GM19023 (cell line): ENCODE measurements around the gene VAV3.

ENCODE experiments used
- ATAC-seq: cut with Tn5 transposase; IDR thresholded peaks from one replicate; pipeline ENCODE4 v1.9.1; 2021; ENCODE audit warnings: mild to moderate bottlenecking, moderate library complexity; ENCODE audit not compliant: unreplicated experiment

VAV3 gene

GRCh38 chr1:107803579-107803978 lies 161.4 kb downstream of the VAV3 start:
- no peak for ATAC-seq

- no peak for ATAC-seq
These were observed 162.3 kb downstream of the VAV3 start for GRCh38 chr1:107802654-107803053.

GRCh38 chr1:107795994-107796393 lies 169.0 kb downstream of the VAV3 start:
- ATAC-seq = no peak

GRCh38 chr1:107795441-107795840 lies 169.5 kb downstream of the VAV3 start:
- no peak for ATAC-seq

- no peak for ATAC-seq
These were observed 170.4 kb downstream of the VAV3 start for GRCh38 chr1:107794571-107794970.

GRCh38 chr1:107793896-107794453 lies 171.0 kb downstream of the VAV3 start:
- no peak for ATAC-seq

- no peak for ATAC-seq
These were observed 173.6 kb downstream of the VAV3 start for GRCh38 chr1:107791348-107791747.

- ATAC-seq = no peak
These were observed 175.0 kb downstream of the VAV3 start for GRCh38 chr1:107789817-107790524.

GRCh38 chr1:107788206-107789202 lies 176.5 kb downstream of the VAV3 start:
- no peak for ATAC-seq

- ATAC-seq = no peak
These were observed 177.7 kb downstream of the VAV3 start for GRCh38 chr1:107787299-107787698.

- ATAC-seq = no peak
These were observed 178.7 kb downstream of the VAV3 start for GRCh38 chr1:107786203-107786845.

- no peak for ATAC-seq
These were observed 179.3 kb downstream of the VAV3 start for GRCh38 chr1:107785496-107786202.

GRCh38 chr1:107782217-107782845 lies 182.6 kb downstream of the VAV3 start:
- ATAC-seq = no peak

- no peak for ATAC-seq
These were observed 183.7 kb downstream of the VAV3 start for GRCh38 chr1:107781245-107781644.

GRCh38 chr1:107777664-107778047 lies 187.3 kb downstream of the VAV3 start:
- ATAC-seq = peak; percentile 8

GRCh38 chr1:107776900-107777663 lies 187.9 kb downstream of the VAV3 start:
- ATAC-seq = peak; percentile 96

- no peak for ATAC-seq
These were observed 193.6 kb downstream of the VAV3 start for GRCh38 chr1:107771377-107771776.

GRCh38 chr1:107767156-107767582 lies 197.8 kb downstream of the VAV3 start:
- ATAC-seq = no peak

- ATAC-seq = no peak
These were observed 198.4 kb downstream of the VAV3 start for GRCh38 chr1:107766533-107766932.
